Astrocyte (in vitro differentiated cells and primary cell): ENCODE measurements around the gene RCCD1. TPM values are rescaled to one million over a fixed set of nuclear protein-coding genes. Genes with fewer than 3 reads are reported as not detected.

Experiments used
- DNase-seq: peaks from one replicate; pipeline ENCODE4 v3.0.0-alpha.2; 2010; ENCODE audit warnings: low read depth
- FAIRE-seq: peaks from 2 replicates; lab custom pipeline; 2011; peaks lifted over from hg19 to GRCh38; lab: Jason Lieb, UNC
- H2AFZ ChIP-seq: 2 replicates; pipeline ENCODE4 v1.6.0; 2012; ENCODE audit warnings: low read depth, low read length, inconsistent platforms
- H3K27ac ChIP-seq: 2 replicates; pipeline ENCODE4 v1.5.1; 2011; ENCODE audit warnings: low read depth, low read length, inconsistent platforms
- H3K27me3 ChIP-seq: 2 replicates; pipeline ENCODE4 v1.6.0; 2011; ENCODE audit warnings: low read length, inconsistent platforms; ENCODE audit not compliant: insufficient read depth
- H3K36me3 ChIP-seq: 2 replicates; pipeline ENCODE4 v1.5.1; 2011; ENCODE audit warnings: low read length, inconsistent platforms; ENCODE audit not compliant: insufficient read depth
- H3K4me1 ChIP-seq: 2 replicates; pipeline ENCODE4 v1.5.1; 2011; ENCODE audit warnings: low read length, inconsistent platforms; ENCODE audit not compliant: insufficient read depth
- H3K4me2 ChIP-seq: 2 replicates; pipeline ENCODE4 v1.6.0; 2012; ENCODE audit warnings: low read length, inconsistent platforms
- H3K4me3 ChIP-seq: 2 replicates; pipeline ENCODE4 v1.5.1; 2011; ENCODE audit warnings: low read depth, mild to moderate bottlenecking, low read length, inconsistent platforms; ENCODE audit not compliant: insufficient read depth
- H3K79me2 ChIP-seq: 2 replicates; pipeline ENCODE4 v1.6.0; 2012; ENCODE audit warnings: mild to moderate bottlenecking, low read length, inconsistent platforms; ENCODE audit not compliant: insufficient read depth
- H3K9ac ChIP-seq: 2 replicates; pipeline ENCODE4 v1.6.0; 2012; ENCODE audit warnings: mild to moderate bottlenecking, low read length, inconsistent platforms
- H3K9me3 ChIP-seq: 2 replicates; pipeline ENCODE4 v1.5.1; 2012; ENCODE audit warnings: low read depth, mild to moderate bottlenecking, low read length, inconsistent platforms; ENCODE audit not compliant: insufficient read depth
- H4K20me1 ChIP-seq: 2 replicates; pipeline ENCODE4 v1.6.0; 2012; ENCODE audit warnings: low read length, inconsistent platforms; ENCODE audit not compliant: insufficient read depth
- H3K27ac Mint-ChIP-seq: one replicate; pipeline ENCODE4 v1.8.0; 2021; ENCODE audit warnings: mild to moderate bottlenecking, mixed read lengths; ENCODE audit not compliant: unreplicated experiment
- H3K27me3 Mint-ChIP-seq: one replicate; pipeline ENCODE4 v1.8.0; 2021; ENCODE audit warnings: low read depth, mixed read lengths; ENCODE audit not compliant: unreplicated experiment
- H3K36me3 Mint-ChIP-seq: one replicate; pipeline ENCODE4 v1.8.0; 2021; ENCODE audit warnings: low read depth, mixed read lengths; ENCODE audit not compliant: unreplicated experiment
- H3K4me1 Mint-ChIP-seq: one replicate; pipeline ENCODE4 v1.8.0; 2021; ENCODE audit warnings: low read depth, mixed read lengths; ENCODE audit not compliant: unreplicated experiment
- H3K4me3 Mint-ChIP-seq: one replicate; pipeline ENCODE4 v1.8.0; 2021; ENCODE audit warnings: mild to moderate bottlenecking, moderate library complexity, mixed read lengths; ENCODE audit not compliant: unreplicated experiment
- H3K9me3 Mint-ChIP-seq: one replicate; pipeline ENCODE4 v1.8.0; 2021; ENCODE audit warnings: mild to moderate bottlenecking, mixed read lengths; ENCODE audit not compliant: unreplicated experiment
- EZH2 ChIP-seq: IDR thresholded peaks from 2 replicates; pipeline ENCODE4 v1.6.1; 2012; ENCODE audit warnings: mild to moderate bottlenecking, low read length, inconsistent platforms; ENCODE audit not compliant: insufficient read depth
- total RNA-seq: library from RNA; stranded (reverse); gene quantifications from 2 replicates; pipeline ENCODE4 v1.2.1, GENCODE V29; 2021
- TF ChIP-seq, protein P1 (sequence below): IDR thresholded peaks from 2 replicates; pipeline ENCODE4 v1.5.1; 2011; ENCODE audit warnings: low read depth, mild to moderate bottlenecking, inconsistent platforms, low read length, moderate library complexity; ENCODE audit not compliant: insufficient read depth

RCCD1 gene
- total RNA-seq, 1 donor from 2014 or later = 6.8 TPM

DNA sequence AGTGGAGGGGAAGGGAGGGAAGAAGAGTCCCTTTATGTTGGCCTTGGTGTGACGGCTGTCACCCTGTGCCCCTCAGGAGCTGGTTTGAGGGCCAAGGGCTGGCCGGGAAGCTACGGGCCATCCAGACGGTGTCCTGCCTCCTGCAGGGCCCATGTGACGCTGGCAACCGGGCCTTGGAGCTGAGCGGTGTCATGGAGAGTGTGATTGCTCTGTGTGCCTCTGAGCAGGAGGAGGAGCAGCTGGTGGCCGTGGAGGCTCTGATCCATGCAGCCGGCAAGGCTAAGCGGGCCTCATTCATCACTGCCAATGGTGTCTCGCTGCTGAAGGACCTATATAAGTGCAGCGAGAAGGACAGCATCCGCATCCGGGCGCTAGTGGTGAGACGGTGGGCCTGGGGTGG is 8.1 kb upstream of the RCCD1 start:
- Histone ChIP-seq H3K27ac (no peak overlapping the region), H4K20me1 (peaks cover 7% of the 10 kb centered on the region), H3K4me2 (no peak overlapping the region), H3K9me3 (no peaks in the 10 kb centered on the region), H3K9ac (no peak overlapping the region), H3K36me3 (peaks cover 44% of the 10 kb centered on the region), H3K4me1 (no peaks in the 10 kb centered on the region), H3K4me3 (no peak overlapping the region), H2AFZ (no peak overlapping the region), H3K27me3 (no peaks in the 10 kb centered on the region), H3K79me2 (no peaks in the 10 kb centered on the region)
- DNase-seq (no peak), FAIRE-seq (no peak)
- no peak overlapping the region for H3K4me3 Mint-ChIP-seq
- H3K36me3 Mint-ChIP-seq = peaks cover 25% of the 10 kb centered on the region
- H3K9me3 Mint-ChIP-seq = no peaks in the 10 kb centered on the region
- no peaks in the 10 kb centered on the region for H3K27me3 Mint-ChIP-seq
- TF ChIP-seq EZH2 = no peak
- TF ChIP-seq, protein P1, sequence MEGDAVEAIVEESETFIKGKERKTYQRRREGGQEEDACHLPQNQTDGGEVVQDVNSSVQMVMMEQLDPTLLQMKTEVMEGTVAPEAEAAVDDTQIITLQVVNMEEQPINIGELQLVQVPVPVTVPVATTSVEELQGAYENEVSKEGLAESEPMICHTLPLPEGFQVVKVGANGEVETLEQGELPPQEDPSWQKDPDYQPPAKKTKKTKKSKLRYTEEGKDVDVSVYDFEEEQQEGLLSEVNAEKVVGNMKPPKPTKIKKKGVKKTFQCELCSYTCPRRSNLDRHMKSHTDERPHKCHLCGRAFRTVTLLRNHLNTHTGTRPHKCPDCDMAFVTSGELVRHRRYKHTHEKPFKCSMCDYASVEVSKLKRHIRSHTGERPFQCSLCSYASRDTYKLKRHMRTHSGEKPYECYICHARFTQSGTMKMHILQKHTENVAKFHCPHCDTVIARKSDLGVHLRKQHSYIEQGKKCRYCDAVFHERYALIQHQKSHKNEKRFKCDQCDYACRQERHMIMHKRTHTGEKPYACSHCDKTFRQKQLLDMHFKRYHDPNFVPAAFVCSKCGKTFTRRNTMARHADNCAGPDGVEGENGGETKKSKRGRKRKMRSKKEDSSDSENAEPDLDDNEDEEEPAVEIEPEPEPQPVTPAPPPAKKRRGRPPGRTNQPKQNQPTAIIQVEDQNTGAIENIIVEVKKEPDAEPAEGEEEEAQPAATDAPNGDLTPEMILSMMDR = no peak
- H3K4me1 Mint-ChIP-seq = no peaks in the 10 kb centered on the region
- no peak overlapping the region for H3K27ac Mint-ChIP-seq

DNA sequence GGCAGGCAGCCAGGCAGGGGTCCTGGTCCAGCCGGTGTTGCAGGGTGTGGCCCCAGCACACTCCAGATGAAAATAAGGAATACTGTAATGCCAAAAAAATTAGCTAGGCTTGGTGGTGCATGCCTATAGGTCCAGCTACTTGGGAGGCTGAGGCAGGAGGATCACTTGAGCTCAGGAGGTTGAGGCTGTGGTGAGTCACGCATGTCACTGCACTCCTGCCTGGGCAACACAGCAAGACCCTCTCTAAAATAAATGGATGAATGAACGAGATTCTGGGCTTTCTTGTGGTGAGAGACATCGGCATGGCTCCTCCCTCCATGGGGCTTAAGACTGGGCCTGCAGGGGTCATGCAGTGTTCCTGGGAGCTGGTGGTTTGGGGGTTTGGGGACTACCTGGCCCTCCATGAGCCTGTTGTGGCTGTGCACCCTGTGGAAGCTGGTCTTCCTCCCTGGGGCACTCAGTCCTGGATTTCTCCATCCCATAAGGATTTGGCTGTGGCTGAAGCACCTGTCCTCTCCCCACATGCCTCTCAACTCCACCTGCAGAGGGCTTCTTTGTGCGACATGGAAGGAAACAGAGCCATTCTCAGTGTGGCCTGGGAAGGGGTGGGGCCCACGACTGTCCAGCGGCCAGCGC is 7.6 kb upstream of the RCCD1 start:
- H3K27ac Mint-ChIP-seq = no peak overlapping the region
- H3K4me2 ChIP-seq = no peak overlapping the region
- FAIRE-seq = no peak
- TF ChIP-seq, protein P1 = no peak
- TF ChIP-seq EZH2 = no peak
- peaks cover 49% of the 10 kb centered on the region for H3K36me3 ChIP-seq
- H3K27me3 ChIP-seq = no peaks in the 10 kb centered on the region
- H3K4me1 ChIP-seq = no peaks in the 10 kb centered on the region
- no peak overlapping the region for H3K27ac ChIP-seq
- peaks cover 27% of the 10 kb centered on the region for H3K36me3 Mint-ChIP-seq
- no peaks in the 10 kb centered on the region for H3K4me1 Mint-ChIP-seq
- no peak overlapping the region for H3K4me3 Mint-ChIP-seq
- no peak overlapping the region for H3K4me3 ChIP-seq
- H4K20me1 ChIP-seq = peaks cover 7% of the 10 kb centered on the region
- no peaks in the 10 kb centered on the region for H3K9me3 Mint-ChIP-seq
- no peaks in the 10 kb centered on the region for H3K79me2 ChIP-seq
- no peak for DNase-seq
- no peaks in the 10 kb centered on the region for H3K9me3 ChIP-seq
- H3K9ac ChIP-seq = no peak overlapping the region
- H3K27me3 Mint-ChIP-seq = no peaks in the 10 kb centered on the region
- no peak overlapping the region for H2AFZ ChIP-seq
